A673 (cell line): Measurements from ENCODE around the gene FKBP1A. TPM values are rescaled to one million over a fixed set of nuclear protein-coding genes. Genes with fewer than 3 reads are reported as not detected.

Source experiments
- BruUV-seq: library from RNA; stranded (reverse); fragments of 400-500 nt; replicated peaks from 2 replicates; lab custom pipeline; 2021; lab: Mats Ljungman, UMichigan
- CTCF ChIA-PET: fragments of 300-600 bp; sonication (Branson Sonifier 250); formaldehyde crosslinking; loops from one replicate; lab custom pipeline; 2022; ENCODE audit warnings: antibody characterized with exemption; lab: Charles Lee
- POLR2A ChIA-PET: fragments of 300-600 bp; sonication (Branson Sonifier 250); formaldehyde crosslinking; loops from one replicate; lab custom pipeline; 2022; ENCODE audit warnings: antibody characterized with exemption; ENCODE audit not compliant: low non-redundant PET; lab: Charles Lee
- DNase-seq: peaks from one replicate; pipeline ENCODE4 v3.0.0-alpha.2; 2015; ENCODE audit warnings: low spot score
- H3K27ac ChIP-seq: fragments of 200-600 bp; sonication (generic); 2 replicates; pipeline ENCODE4 v1.5.1; 2016; ENCODE audit warnings: mixed run types, low read depth, mild to moderate bottlenecking, mixed read lengths, antibody characterized with exemption, low read length; ENCODE audit not compliant: poor library complexity, severe bottlenecking
- H3K27me3 ChIP-seq: fragments of 200-600 bp; sonication (generic); replicated peaks from 2 replicates; pipeline ENCODE4 v1.6.1; 2017; ENCODE audit warnings: mixed run types, low read depth, mild to moderate bottlenecking, mixed read lengths, antibody characterized with exemption, low read length; ENCODE audit not compliant: insufficient read depth, poor library complexity
- H3K36me3 ChIP-seq: fragments of 200-600 bp; sonication (generic); 2 replicates; pipeline ENCODE4 v1.6.1; 2016; ENCODE audit warnings: mixed run types, mild to moderate bottlenecking, mixed read lengths, antibody characterized with exemption, low read length; ENCODE audit not compliant: insufficient read depth, poor library complexity, severe bottlenecking
- H3K4me1 ChIP-seq: fragments of 200-600 bp; sonication (generic); 2 replicates; pipeline ENCODE4 v1.6.1; 2017; ENCODE audit warnings: mixed run types, mild to moderate bottlenecking, mixed read lengths, antibody characterized with exemption, low read length; ENCODE audit not compliant: insufficient read depth, poor library complexity, severe bottlenecking
- H3K4me3 ChIP-seq: fragments of 200-600 bp; sonication (generic); 2 replicates; pipeline ENCODE4 v1.5.1; 2016; ENCODE audit warnings: low read depth, mixed run types, mild to moderate bottlenecking, mixed read lengths, low read length; ENCODE audit not compliant: poor library complexity, severe bottlenecking
- H3K9me3 ChIP-seq: fragments of 200-600 bp; sonication (generic); 2 replicates; pipeline ENCODE4 v1.6.1; 2016; ENCODE audit warnings: mixed run types, low read depth, mild to moderate bottlenecking, mixed read lengths, antibody characterized with exemption, low read length; ENCODE audit not compliant: poor library complexity, severe bottlenecking
- EZH2 ChIP-seq: fragments of 200-600 bp; sonication (generic); IDR thresholded peaks from 2 replicates; pipeline ENCODE4 v1.6.1; 2017; ENCODE audit warnings: borderline replicate concordance, low read depth, mild to moderate bottlenecking, mixed read lengths, antibody characterized with exemption, low read length; ENCODE audit not compliant: poor library complexity, severe bottlenecking
- intact Hi-C: fragments of 100-400 bp; cut with micrococcal nuclease; formaldehyde crosslinking; loops from one replicate; pipeline ENCODE4 v1.10.0; 2022; ENCODE audit not compliant: unreplicated experiment
- total RNA-seq: library from RNA; stranded (reverse); gene quantifications from 2 replicates; pipeline ENCODE4 v1.2.3, GENCODE V29; 2021
- TF ChIP-seq, protein P1 (sequence below): fragments of 300-800, 200-600 bp; sonication (generic); conservative IDR thresholded peaks from 2 replicates; pipeline ENCODE4 v1.5.1; 2017; ENCODE audit warnings: low read depth, mild to moderate bottlenecking, antibody characterized with exemption, low read length, moderate library complexity, mixed read lengths

The FKBP1A gene
- total RNA-seq, 1 experiment from 2014 or later: 264 TPM

DNA sequence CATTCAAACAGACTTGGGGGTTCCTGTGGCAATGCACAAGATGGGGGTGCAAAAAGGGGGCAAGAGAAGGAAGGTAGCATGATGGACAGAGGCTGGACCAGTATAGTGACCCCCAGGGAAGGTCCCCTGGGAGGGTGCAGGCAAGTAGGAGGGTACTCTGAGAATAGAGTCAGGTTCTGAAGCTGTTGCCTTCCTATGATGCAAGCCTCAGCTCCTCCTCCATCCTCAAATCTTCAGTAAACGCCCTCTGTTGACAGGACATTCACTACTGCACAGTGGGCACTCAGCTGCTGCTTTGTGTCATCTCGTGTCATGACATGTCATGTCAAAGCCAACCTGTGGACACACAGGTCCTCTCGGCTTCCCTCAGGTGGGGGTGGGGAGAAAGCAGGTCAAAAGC, 58.1 kb downstream of the FKBP1A start:
- H3K9me3 ChIP-seq: no peaks in the 10 kb centered on the region
- POLR2A ChIA-PET: no interaction called here
- no peak overlapping the region for H3K27ac ChIP-seq
- CTCF ChIA-PET: no interaction called here
- no peaks in the 10 kb centered on the region for H3K27me3 ChIP-seq
- BruUV-seq: no TSS peak
- TF ChIP-seq, protein P1, sequence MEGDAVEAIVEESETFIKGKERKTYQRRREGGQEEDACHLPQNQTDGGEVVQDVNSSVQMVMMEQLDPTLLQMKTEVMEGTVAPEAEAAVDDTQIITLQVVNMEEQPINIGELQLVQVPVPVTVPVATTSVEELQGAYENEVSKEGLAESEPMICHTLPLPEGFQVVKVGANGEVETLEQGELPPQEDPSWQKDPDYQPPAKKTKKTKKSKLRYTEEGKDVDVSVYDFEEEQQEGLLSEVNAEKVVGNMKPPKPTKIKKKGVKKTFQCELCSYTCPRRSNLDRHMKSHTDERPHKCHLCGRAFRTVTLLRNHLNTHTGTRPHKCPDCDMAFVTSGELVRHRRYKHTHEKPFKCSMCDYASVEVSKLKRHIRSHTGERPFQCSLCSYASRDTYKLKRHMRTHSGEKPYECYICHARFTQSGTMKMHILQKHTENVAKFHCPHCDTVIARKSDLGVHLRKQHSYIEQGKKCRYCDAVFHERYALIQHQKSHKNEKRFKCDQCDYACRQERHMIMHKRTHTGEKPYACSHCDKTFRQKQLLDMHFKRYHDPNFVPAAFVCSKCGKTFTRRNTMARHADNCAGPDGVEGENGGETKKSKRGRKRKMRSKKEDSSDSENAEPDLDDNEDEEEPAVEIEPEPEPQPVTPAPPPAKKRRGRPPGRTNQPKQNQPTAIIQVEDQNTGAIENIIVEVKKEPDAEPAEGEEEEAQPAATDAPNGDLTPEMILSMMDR: 0 out of 2 replicates have a peak, but pooled peaks have one; percentile 22
- no peak for TF ChIP-seq EZH2
- no peak overlapping the region for H3K4me3 ChIP-seq
- DNase-seq: peak; percentile 30
- intact Hi-C loops: no loop called here
- peaks cover 12% of the 10 kb centered on the region for H3K4me1 ChIP-seq
- H3K36me3 ChIP-seq: peaks cover 12% of the 10 kb centered on the region

DNA sequence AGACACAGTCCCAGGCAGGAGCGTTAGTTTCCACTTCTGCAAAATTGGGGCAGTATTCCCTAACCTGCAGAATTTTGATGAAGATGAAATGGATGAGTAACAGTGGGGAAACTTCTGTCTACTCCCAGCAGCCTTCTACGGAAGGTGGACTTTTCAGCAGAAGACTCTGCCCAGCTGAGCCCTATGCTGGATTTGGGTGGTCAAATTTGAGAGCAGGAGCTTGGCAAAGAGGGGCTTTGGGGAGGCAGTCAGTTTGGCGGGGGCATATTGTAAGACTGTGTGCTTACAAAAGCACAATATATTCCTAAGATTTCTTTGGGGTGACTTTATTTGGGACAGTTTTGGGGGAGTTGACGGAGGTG, 58.5 kb downstream of the FKBP1A start:
- Histone ChIP-seq H3K4me3 (no peak overlapping the region), H3K9me3 (no peaks in the 10 kb centered on the region), H3K36me3 (peaks cover 12% of the 10 kb centered on the region), H3K4me1 (peaks cover 13% of the 10 kb centered on the region), H3K27ac (no peak overlapping the region), H3K27me3 (no peaks in the 10 kb centered on the region)
- TF ChIP-seq EZH2: no peak
- TF ChIP-seq, protein P1: no peak
- CTCF ChIA-PET: no interaction called here
- DNase-seq: no peak
- no TSS peak for BruUV-seq
- intact Hi-C loops: no loop called here
- POLR2A ChIA-PET: no interaction called here

DNA sequence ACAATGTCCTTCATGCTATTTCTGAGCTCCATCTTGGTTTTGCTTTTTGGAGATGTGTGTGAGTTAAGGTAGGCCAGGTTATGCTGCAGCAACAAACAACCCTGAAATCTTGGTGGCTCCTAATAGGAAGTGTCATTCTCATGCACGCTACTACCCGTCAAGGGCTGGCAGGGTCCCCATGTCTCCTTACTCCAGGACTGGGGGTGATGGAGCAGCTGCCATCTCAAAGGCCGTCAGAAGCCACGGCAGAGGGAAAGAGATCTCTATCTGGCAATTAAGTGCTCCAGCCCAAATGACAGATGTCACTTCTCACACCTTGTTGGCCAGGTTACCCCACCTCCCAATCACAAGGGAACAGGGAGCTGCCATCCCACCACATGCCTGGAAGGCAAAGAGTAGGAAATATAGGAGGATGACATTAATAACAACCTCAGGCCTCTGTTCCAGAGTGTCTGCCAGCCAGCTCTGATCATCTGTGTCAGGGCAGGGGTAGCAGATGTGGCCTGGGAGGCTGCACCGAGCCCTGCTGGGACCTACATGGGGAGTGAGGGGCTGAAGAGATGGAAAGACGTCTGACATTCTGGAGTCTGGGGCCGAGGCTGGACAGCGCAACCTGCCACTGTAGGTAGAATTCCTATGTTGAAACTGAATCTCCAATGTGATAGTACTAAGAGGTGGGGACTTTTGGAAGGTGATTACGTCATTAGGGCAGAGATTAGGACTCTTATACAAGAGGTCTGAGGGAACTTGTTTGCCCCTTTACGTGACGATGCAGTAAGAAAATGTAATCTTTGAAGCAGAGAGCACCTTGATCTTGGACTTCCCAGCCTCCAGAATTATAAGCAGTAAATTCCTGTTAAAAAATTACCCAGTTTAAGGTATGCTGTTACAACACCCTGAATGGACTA, 59.1 kb downstream of the FKBP1A start:
- Histone ChIP-seq H3K27me3 (no peaks in the 10 kb centered on the region), H3K9me3 (no peaks in the 10 kb centered on the region), H3K27ac (no peak overlapping the region), H3K4me1 (peaks cover 16% of the 10 kb centered on the region), H3K36me3 (peaks cover 12% of the 10 kb centered on the region), H3K4me3 (no peak overlapping the region)
- BruUV-seq: no TSS peak
- ChIA-PET CTCF (no interaction called here), POLR2A (no interaction called here)
- no peak for DNase-seq
- intact Hi-C loops: no loop called here
- TF ChIP-seq, protein P1: no peak
- no peak for TF ChIP-seq EZH2
